GM19455 (cell line): ENCODE measurements around the gene ENPP7.

ENCODE experiments used
- ATAC-seq: cut with Tn5 transposase; IDR thresholded peaks from one replicate; pipeline ENCODE4 v1.9.1; 2021; ENCODE audit not compliant: unreplicated experiment

ENPP7 gene

GRCh38 chr17:79789943-79790804 lies 59.4 kb downstream of the ENPP7 start:
- no peak for ATAC-seq

- no peak for ATAC-seq
Observed at GRCh38 chr17:79790805-79791734, 60.3 kb downstream of the ENPP7 start.

GRCh38 chr17:79791735-79792161 lies 61.0 kb downstream of the ENPP7 start:
- ATAC-seq: no peak
